Karpas-422 (cell line): ENCODE results near the gene SGMS1. TPM values are rescaled to one million over a fixed set of nuclear protein-coding genes. Genes with fewer than 3 reads are reported as not detected.

Experiments
- DNase-seq: peaks from one replicate; pipeline ENCODE4 v3.0.0-alpha.2; 2015
- H2AFZ ChIP-seq: fragments of 200-600 bp; sonication (generic); 2 replicates; pipeline ENCODE4 v1.6.1; 2014; ENCODE audit warnings: antibody characterized with exemption, low read length, mixed read lengths
- H3K27ac ChIP-seq: fragments of 200-600 bp; sonication (generic); 2 replicates; pipeline ENCODE4 v1.5.1; 2014; ENCODE audit warnings: mild to moderate bottlenecking, low read length, moderate library complexity
- H3K27me3 ChIP-seq: fragments of 200-600 bp; sonication (generic); 2 replicates; pipeline ENCODE4 v1.6.1; 2014; ENCODE audit warnings: low read length, mixed read lengths
- H3K36me3 ChIP-seq: fragments of 200-600 bp; sonication (generic); 2 replicates; pipeline ENCODE4 v1.6.1; 2014; ENCODE audit warnings: low read length, mixed read lengths; ENCODE audit not compliant: insufficient read depth
- H3K4me1 ChIP-seq: fragments of 200-600 bp; sonication (generic); 2 replicates; pipeline ENCODE4 v1.6.1; 2014; ENCODE audit warnings: mild to moderate bottlenecking, low read length, mixed read lengths
- H3K4me2 ChIP-seq: fragments of 200-600 bp; sonication (generic); 2 replicates; pipeline ENCODE4 v1.6.1; 2014; ENCODE audit warnings: low read length, low read depth, mild to moderate bottlenecking; ENCODE audit not compliant: poor library complexity, severe bottlenecking
- H3K4me3 ChIP-seq: fragments of 200-600 bp; sonication (generic); 2 replicates; pipeline ENCODE4 v1.5.1; 2014; ENCODE audit warnings: mild to moderate bottlenecking, antibody characterized with exemption, low read length, mixed read lengths
- H3K79me2 ChIP-seq: fragments of 200-600 bp; sonication (generic); 2 replicates; pipeline ENCODE4 v1.6.1; 2014; ENCODE audit warnings: mild to moderate bottlenecking, low read length, mixed read lengths
- H3K9ac ChIP-seq: fragments of 200-600 bp; sonication (generic); 2 replicates; pipeline ENCODE4 v1.6.0; 2014; ENCODE audit warnings: low read length
- H3K9me2 ChIP-seq: fragments of 200-600 bp; sonication (generic), shearing (Covaris generic); replicated peaks from 2 replicates; pipeline ENCODE4 v1.6.0; 2014; ENCODE audit warnings: mild to moderate bottlenecking, low read length, moderate library complexity; ENCODE audit not compliant: insufficient read depth
- H3K9me3 ChIP-seq: fragments of 300-700, 200-600 bp; sonication (generic); 2 replicates; pipeline ENCODE4 v1.6.1; 2014; ENCODE audit warnings: low read length, mixed read lengths
- H4K20me1 ChIP-seq: fragments of 200-600 bp; sonication (generic); 2 replicates; pipeline ENCODE4 v1.6.1; 2014; ENCODE audit warnings: mild to moderate bottlenecking, antibody characterized with exemption, low read length, low read depth; ENCODE audit not compliant: insufficient read depth
- total RNA-seq: library from RNA; depleted of rRNA; stranded (reverse); fragments of >200 nt; shearing (Covaris generic); gene quantifications from 2 replicates; pipeline ENCODE4 v1.2.3, GENCODE V29; 2014; ENCODE audit warnings: low replicate concordance

SGMS1 gene
- total RNA-seq, 1 experiment from 2014 or later = 2.9 TPM

DNA sequence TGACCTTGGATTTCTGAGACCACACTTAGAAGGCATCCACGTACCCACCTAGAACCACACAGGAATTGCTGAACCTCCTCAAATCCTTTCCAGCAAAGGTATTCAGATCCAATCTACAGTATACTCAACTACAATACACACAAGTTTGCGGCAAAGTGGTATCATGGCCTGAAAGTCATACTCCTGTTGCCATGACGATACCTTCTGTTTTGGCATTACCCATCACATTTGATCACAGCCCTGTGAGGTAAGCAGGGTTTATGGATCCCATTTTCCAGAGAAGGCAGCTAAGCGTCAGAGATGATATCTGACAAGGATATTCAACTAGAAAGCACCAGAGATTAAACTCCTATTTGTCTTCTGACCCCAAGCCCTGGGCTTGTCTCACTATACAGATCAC lies 32.8 kb downstream of the SGMS1 start:
- Histone ChIP-seq H3K4me3 (no peak overlapping the region), H2AFZ (no peak overlapping the region), H3K9ac (no peak overlapping the region), H3K4me1 (no peaks in the 10 kb centered on the region), H3K27ac (no peak overlapping the region), H3K27me3 (no peaks in the 10 kb centered on the region), H3K36me3 (no peaks in the 10 kb centered on the region), H4K20me1 (peaks cover 12% of the 10 kb centered on the region; the same call in 1 of the 2 replicates), H3K9me2 (no peaks in the 10 kb centered on the region), H3K79me2 (no peaks in the 10 kb centered on the region), H3K4me2 (no peak overlapping the region), H3K9me3 (no peaks in the 10 kb centered on the region)
- DNase-seq = no peak

DNA sequence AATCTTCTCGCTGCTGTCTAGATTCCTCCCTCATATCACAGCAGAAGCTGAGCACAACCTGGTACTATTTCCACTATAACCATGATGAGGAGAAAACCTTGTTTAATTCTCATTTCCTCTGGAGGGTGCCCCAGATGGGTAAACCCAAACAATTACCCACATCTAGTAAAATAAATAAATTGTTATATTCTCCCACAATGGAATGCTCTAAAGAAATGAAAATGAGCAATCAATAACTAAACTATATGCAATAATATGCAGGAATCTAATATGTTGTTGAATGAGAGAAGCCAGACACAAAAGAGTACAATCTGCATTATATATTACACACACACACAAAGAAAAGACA lies 37.0 kb downstream of the SGMS1 start:
- Histone ChIP-seq H3K27ac (no peak overlapping the region), H3K4me1 (no peaks in the 10 kb centered on the region), H3K79me2 (no peaks in the 10 kb centered on the region), H3K36me3 (no peaks in the 10 kb centered on the region), H3K4me2 (no peak overlapping the region), H4K20me1 (peaks cover 9% of the 10 kb centered on the region; the same call in 1 of the 2 replicates), H3K9me3 (no peaks in the 10 kb centered on the region), H3K27me3 (no peaks in the 10 kb centered on the region), H2AFZ (no peak overlapping the region), H3K4me3 (no peak overlapping the region), H3K9ac (no peak overlapping the region), H3K9me2 (no peaks in the 10 kb centered on the region)
- no peak for DNase-seq

DNA sequence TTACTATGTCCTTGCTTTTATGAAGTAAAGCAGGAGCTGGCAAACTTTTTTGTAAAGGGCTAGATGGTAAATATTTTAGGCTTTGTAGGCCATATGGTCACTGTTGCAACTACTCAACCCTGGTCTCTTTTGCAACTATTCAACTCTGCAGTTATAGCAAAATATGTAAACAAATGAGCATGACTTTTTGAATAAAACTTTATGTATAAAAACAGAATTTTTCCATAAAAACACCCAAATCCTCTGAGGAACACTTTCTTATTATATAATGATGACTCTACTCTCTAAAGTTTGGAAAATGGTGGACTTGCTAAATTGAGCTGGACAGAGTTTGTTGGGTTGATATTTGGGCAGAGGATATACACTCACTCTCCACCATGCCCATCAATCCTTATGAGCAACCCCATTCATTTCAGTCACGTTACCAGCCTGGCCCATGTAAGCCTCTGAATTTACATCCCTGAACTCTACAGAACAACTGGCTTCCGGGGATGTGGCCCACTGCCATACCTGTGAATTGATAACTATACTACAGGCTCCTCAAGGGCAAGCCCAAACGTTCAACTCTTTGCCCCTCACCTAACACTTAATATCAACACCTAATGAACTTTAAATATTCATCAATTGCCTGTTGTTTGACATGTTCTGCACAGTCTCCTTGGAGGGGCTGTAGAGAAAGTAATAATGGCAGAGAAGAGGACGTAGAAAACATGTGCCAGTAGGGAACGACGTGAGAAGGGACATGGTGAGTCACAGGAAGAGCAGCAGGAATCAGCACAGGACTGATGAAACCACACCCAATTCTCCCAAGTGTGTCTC lies 37.6 kb downstream of the SGMS1 start:
- H3K4me1 ChIP-seq = no peaks in the 10 kb centered on the region
- no peak overlapping the region for H3K27ac ChIP-seq
- no peak overlapping the region for H3K9ac ChIP-seq
- no peaks in the 10 kb centered on the region for H3K9me3 ChIP-seq
- no peak overlapping the region for H3K4me3 ChIP-seq
- no peak for DNase-seq
- no peaks in the 10 kb centered on the region for H3K79me2 ChIP-seq
- no peaks in the 10 kb centered on the region for H3K36me3 ChIP-seq
- H2AFZ ChIP-seq = no peak overlapping the region
- no peaks in the 10 kb centered on the region for H3K27me3 ChIP-seq
- no peak overlapping the region for H3K4me2 ChIP-seq
- H3K9me2 ChIP-seq = no peaks in the 10 kb centered on the region
- peaks cover 8% of the 10 kb centered on the region; the same call in 1 of the 2 replicates for H4K20me1 ChIP-seq

DNA sequence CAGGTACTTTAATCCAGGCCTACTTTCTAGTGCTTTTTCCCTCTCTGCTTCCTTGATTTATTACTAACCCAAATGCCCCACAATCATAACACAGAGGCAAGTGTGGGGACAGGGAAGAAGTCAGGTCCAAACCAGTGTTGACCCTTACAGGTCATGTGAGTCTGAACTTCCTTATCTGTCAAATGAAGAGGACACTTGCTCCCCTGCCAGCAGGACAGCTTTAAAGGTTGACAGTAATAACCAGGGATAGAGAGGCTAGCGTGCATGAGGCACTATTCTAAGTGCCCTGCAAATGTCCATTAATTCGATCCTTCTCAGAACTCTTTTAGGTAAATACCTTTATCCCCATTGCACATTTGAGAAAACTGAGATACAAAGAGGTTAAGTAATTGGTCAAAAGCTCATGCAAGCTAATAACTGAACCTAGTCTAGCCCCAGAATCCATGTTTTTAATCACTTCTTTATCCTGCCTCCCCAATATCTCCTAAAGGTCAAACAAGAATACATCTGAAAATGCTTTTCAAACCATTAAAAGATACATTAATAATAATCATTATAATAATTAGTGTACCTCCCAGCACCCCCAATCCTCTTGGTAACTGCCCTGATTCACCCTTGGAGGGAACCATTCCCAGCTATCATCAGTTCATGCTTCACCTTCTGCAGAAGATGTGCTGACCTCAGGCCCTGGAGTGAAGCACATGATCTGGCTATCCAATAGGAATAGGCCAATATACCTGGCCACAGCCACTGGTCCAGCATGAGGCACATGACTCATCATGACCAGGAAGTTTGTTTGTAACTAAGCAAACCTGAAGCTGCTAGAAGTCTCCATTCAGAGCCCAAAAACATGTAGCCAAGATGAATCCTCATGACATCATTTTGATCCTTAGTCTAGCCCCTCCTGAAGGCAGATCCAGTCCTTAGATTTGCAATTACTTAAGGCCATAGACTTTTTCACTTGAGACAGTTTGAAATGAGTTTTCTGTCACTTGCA lies 40.7 kb downstream of the SGMS1 start:
- no peaks in the 10 kb centered on the region for H3K27me3 ChIP-seq
- no peaks in the 10 kb centered on the region for H3K36me3 ChIP-seq
- no peak for DNase-seq
- no peaks in the 10 kb centered on the region for H3K9me3 ChIP-seq
- H3K4me1 ChIP-seq = no peaks in the 10 kb centered on the region
- H4K20me1 ChIP-seq = peaks cover 16% of the 10 kb centered on the region; the same call in 1 of the 2 replicates
- H3K4me3 ChIP-seq = no peak overlapping the region
- H2AFZ ChIP-seq = no peak overlapping the region
- no peaks in the 10 kb centered on the region for H3K79me2 ChIP-seq
- H3K4me2 ChIP-seq = no peak overlapping the region
- H3K9ac ChIP-seq = no peak overlapping the region
- H3K27ac ChIP-seq = no peak overlapping the region
- no peaks in the 10 kb centered on the region for H3K9me2 ChIP-seq

DNA sequence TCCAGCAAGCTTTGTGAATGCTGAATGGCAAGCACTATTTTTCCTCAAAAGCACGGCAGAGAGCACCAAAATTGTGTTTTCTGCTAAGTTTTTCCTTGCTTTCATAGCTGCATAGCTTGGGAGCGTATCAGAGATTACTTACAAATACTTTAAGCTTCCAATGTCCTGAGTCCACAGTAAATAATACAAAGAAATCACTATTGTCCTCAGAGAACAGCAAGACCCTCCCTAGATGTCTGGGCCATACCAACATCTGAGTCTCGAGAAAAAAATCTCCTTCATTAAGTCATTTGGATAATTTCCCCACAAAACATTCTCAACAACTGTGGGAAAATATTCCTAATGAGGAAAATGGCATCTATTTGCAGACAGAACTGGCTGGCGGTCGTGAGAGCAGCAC lies 41.7 kb downstream of the SGMS1 start:
- Histone ChIP-seq H3K9ac (no peak overlapping the region), H3K79me2 (no peaks in the 10 kb centered on the region), H3K9me3 (no peaks in the 10 kb centered on the region), H4K20me1 (peaks cover 20% of the 10 kb centered on the region; the same call in 1 of the 2 replicates), H3K9me2 (no peaks in the 10 kb centered on the region), H3K36me3 (no peaks in the 10 kb centered on the region), H3K4me3 (no peak overlapping the region), H3K4me1 (no peaks in the 10 kb centered on the region), H3K27me3 (no peaks in the 10 kb centered on the region), H3K27ac (no peak overlapping the region), H2AFZ (no peak overlapping the region), H3K4me2 (no peak overlapping the region)
- no peak for DNase-seq

DNA sequence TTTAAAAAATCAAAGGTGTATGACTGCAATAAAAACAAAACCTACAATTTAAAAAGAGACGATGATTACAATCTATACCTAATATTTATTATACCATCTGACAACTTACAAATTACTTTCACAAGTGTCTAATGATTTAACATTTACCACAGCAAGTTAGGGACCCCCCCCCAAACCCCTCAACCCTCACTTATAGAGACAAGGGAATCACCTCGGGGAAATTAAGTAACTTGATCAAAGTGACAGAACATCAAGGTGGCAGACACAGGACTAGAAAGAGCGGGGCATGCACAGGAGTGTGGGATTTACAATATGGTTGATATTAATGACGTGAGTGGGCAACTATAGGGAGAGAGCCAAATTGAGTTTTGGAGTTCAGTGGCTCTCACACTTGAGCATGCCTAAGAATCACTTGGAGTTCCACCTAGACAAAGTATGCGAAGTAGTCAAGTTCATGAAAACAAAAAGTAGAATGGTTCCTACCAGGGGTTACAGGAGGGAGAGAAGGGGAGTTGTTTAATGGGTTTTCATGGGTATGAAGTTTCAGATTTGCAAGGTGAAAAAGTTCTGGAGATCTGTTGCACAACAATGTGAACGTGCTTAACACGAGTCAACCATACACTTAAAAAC lies 43.4 kb downstream of the SGMS1 start:
- H3K9ac ChIP-seq = no peak overlapping the region
- no peaks in the 10 kb centered on the region for H3K9me3 ChIP-seq
- no peaks in the 10 kb centered on the region for H3K79me2 ChIP-seq
- H3K27me3 ChIP-seq = no peaks in the 10 kb centered on the region
- H3K4me2 ChIP-seq = no peak overlapping the region
- H2AFZ ChIP-seq = no peak overlapping the region
- H3K4me1 ChIP-seq = no peaks in the 10 kb centered on the region
- no peaks in the 10 kb centered on the region for H3K36me3 ChIP-seq
- DNase-seq = no peak
- H4K20me1 ChIP-seq = peaks cover 28% of the 10 kb centered on the region; the same call in 1 of the 2 replicates
- no peak overlapping the region for H3K4me3 ChIP-seq
- H3K27ac ChIP-seq = no peak overlapping the region
- no peaks in the 10 kb centered on the region for H3K9me2 ChIP-seq

DNA sequence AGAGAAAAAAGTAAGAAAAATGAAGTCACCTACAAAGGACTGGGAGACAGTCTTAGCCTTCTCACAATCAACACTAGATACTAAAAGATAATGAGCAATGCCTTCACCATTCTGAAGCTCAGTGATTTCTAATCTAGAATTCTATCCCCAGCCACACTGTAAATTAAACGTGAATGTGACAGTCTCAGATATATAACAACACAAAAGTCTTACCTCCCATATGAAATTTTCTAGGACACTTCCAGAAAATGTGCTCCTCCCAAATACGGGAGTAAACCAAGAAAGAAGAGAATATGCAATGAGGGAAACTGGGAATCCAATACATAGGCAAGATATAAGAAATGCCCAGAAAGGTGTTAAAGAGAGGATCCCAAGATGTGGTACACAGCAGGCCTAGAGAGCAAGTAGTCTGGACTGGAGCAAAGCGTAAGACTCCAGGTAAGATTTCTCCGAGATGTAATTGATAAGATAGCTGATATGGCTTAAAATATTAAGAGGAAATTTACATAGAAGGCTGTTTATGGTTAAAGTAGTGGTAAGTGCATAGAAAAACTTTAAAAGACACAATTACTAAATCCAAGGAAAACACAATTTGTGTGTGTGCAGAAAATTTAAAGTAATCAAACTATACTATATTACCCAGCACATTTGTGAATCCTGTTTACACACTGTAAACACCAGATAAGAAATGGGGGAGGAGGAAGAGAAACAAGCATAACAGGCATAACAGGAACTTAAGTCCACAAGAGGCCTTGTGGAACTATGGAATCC lies 44.1 kb downstream of the SGMS1 start:
- no peak overlapping the region for H2AFZ ChIP-seq
- no peak for DNase-seq
- H3K9me2 ChIP-seq = no peaks in the 10 kb centered on the region
- H3K79me2 ChIP-seq = no peaks in the 10 kb centered on the region
- H3K4me2 ChIP-seq = no peak overlapping the region
- H3K4me1 ChIP-seq = no peaks in the 10 kb centered on the region
- H3K27me3 ChIP-seq = no peaks in the 10 kb centered on the region
- no peak overlapping the region for H3K27ac ChIP-seq
- no peak overlapping the region for H3K9ac ChIP-seq
- H3K4me3 ChIP-seq = no peak overlapping the region
- no peaks in the 10 kb centered on the region for H3K9me3 ChIP-seq
- H3K36me3 ChIP-seq = no peaks in the 10 kb centered on the region
- peaks cover 32% of the 10 kb centered on the region; the same call in 1 of the 2 replicates for H4K20me1 ChIP-seq
